ENCODE measurements around the gene WDFY1. TPM values are rescaled to one million over a fixed set of nuclear protein-coding genes. Genes with fewer than 3 reads are reported as not detected.

The WDFY1 gene
- total RNA-seq, 1 donor from 2014 or later = 26.2 TPM

GRCh38 chr2:223978451-223978850 is 33.3 kb upstream of the WDFY1 start:
- Histone ChIP-seq H3K9me3 (no peaks in the 10 kb centered on the region), H3K36me3 (no peaks in the 10 kb centered on the region), H3K27me3 (no peaks in the 10 kb centered on the region), H3K4me1 (no peaks in the 10 kb centered on the region), H3K27ac (no peak overlapping the region), H3K4me3 (no peak overlapping the region)
- DNase-seq (ENCODE audit: low spot score in 2 of 2) = no peak
- TF ChIP-seq CTCF (IDR thresholded peaks at IDR 0.05) = no peak
- intact Hi-C loops (cut with DNase I) = no loop called here

GRCh38 chr2:223976635-223977226 is 31.6 kb upstream of the WDFY1 start:
- TF ChIP-seq CTCF (IDR thresholded peaks at IDR 0.05) = no peak
- H3K27me3 ChIP-seq = no peaks in the 10 kb centered on the region
- H3K4me1 ChIP-seq = no peaks in the 10 kb centered on the region
- no peak overlapping the region for H3K4me3 ChIP-seq
- intact Hi-C loops (cut with DNase I) = no loop called here
- no peak overlapping the region for H3K27ac ChIP-seq
- H3K9me3 ChIP-seq = no peaks in the 10 kb centered on the region
- DNase-seq (ENCODE audit: low spot score in 2 of 2) = no peak
- H3K36me3 ChIP-seq = no peaks in the 10 kb centered on the region

GRCh38 chr2:223973606-223974005 is 28.5 kb upstream of the WDFY1 start:
- Histone ChIP-seq H3K9me3 (no peaks in the 10 kb centered on the region), H3K27ac (no peak overlapping the region), H3K36me3 (no peaks in the 10 kb centered on the region), H3K4me1 (no peaks in the 10 kb centered on the region), H3K4me3 (no peak overlapping the region), H3K27me3 (no peaks in the 10 kb centered on the region)
- intact Hi-C loops (cut with DNase I) = no loop called here
- no peak for DNase-seq (ENCODE audit: low spot score in 2 of 2)
- TF ChIP-seq CTCF (IDR thresholded peaks at IDR 0.05) = no peak

- H3K4me3 ChIP-seq = no peak overlapping the region
- H3K36me3 ChIP-seq = peaks cover 0 to 6% of the 10 kb centered on the region in 2 donors
- no peak for DNase-seq (ENCODE audit: low spot score in 2 of 2)
- intact Hi-C loops (cut with DNase I) = no loop called here
- no peaks in the 10 kb centered on the region for H3K9me3 ChIP-seq
- no peaks in the 10 kb centered on the region for H3K27me3 ChIP-seq
- no peaks in the 10 kb centered on the region for H3K4me1 ChIP-seq
- no peak overlapping the region for H3K27ac ChIP-seq
- no peak for TF ChIP-seq CTCF (IDR thresholded peaks at IDR 0.05)
Measured at GRCh38 chr2:223972656-223973102, 27.5 kb upstream of the WDFY1 start.

GRCh38 chr2:223971731-223972130 is 26.6 kb upstream of the WDFY1 start:
- Histone ChIP-seq H3K27me3 (no peaks in the 10 kb centered on the region), H3K4me1 (no peaks in the 10 kb centered on the region), H3K27ac (no peak overlapping the region), H3K9me3 (no peaks in the 10 kb centered on the region), H3K36me3 (peaks cover 6 to 16% of the 10 kb centered on the region in 2 donors), H3K4me3 (no peak overlapping the region)
- intact Hi-C loops (cut with DNase I) = no loop called here
- DNase-seq (ENCODE audit: low spot score in 2 of 2) = no peak
- TF ChIP-seq CTCF (IDR thresholded peaks at IDR 0.05) = no peak

All from ascending aorta (tissue), 2 donors.